HG02763 (cell line): ENCODE data around the gene GTF2A2.
"Not testable (repeated sequence)": the region's sequence is repeated elsewhere in the genome, so short reads cannot be mapped to it uniquely, and the experiment has no call there.

Experiments used
- ATAC-seq: cut with Tn5 transposase; IDR thresholded peaks from one replicate; pipeline ENCODE4 v1.9.1; 2021; ENCODE audit warnings: mild to moderate bottlenecking, moderate library complexity; ENCODE audit not compliant: unreplicated experiment

GTF2A2 gene

GRCh38 chr15:59674361-59674877, 17.1 kb upstream of the GTF2A2 start:
- ATAC-seq, result no peak

DNA sequence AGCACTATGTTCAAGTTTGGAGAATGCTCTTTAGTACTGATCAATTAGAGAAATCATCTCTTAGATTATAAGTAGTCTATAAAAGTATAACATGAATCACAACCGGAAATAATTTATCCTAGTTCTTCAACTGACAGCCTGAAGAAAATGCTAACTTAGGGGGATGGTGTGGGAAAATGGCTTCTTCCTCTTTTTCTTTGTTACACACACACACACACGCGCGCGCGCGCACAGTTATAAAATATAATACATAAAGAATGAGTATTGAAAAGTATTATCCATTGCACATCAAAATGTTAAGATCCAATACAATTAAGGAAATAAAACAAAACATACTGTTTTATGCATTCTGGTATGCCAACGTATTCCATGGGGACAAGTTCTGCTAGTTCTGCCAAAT, 11.2 kb upstream of the GTF2A2 start:
- ATAC-seq, result no peak

DNA sequence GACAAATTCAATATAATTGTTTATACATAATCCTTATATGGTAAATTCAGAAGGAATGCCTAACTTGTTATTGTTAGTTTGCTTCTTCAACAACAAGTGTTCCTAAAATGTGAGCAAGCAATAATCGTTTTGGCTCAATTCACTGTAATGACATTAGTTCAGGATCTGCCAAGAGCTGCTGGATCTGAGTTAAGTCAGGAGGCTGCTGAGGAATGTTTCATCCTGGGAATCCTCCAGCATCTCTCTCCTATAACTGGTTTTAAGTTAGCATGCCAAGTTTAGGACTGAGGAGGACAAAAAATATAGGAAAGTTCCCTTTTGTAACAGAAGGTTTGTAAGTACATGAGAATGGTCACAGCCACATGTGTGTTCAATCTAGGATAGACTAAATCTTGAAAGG, 4.9 kb upstream of the GTF2A2 start:
- ATAC-seq, result no peak

- ATAC-seq, result no peak
These were observed 2.1 kb upstream of the GTF2A2 start for GRCh38 chr15:59659366-59659765.

DNA sequence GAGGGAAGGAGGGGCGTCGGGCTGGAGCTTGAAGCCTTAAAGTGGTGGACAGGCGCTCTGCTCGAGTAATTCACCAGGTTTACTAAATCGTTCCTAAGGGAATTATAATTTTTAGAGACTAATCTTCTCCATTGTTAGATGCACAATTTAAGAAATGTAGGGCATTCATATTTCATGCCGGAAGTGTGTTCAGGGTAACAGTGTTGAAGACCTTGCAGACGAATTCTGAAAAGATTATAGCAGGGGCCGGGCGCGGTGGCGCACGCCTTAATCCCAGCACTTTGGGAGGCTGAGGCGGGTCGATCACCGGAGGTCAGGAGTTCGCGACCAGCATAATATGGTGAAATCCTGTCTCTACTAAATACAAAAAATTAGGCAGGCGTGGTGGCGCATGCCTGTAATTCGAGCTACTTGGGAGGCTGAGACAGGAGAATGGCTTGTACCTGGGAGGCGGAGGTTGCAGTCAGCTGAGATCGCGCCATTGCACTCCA, 365 bp upstream of the GTF2A2 start:
- peak; percentile 7 for ATAC-seq

DNA sequence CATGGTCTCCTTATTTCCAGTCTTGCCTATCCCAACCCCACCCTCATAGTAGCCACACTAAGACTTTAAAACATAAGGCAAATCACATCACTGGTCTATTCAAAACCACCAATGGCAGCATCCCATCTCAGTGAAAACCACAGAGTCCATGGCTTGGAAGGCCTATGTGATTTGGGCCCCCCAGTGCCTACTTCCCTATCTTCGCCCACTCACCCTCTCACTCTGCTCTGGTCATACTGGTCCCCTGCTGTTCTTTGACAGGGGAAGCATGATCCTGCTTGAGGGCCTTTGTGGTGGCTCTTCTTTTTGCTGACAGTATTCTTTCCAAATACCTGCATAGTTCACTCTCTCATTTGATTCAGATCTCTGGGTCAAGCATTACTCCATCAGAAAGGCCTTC, 3.3 kb downstream of the GTF2A2 start:
- ATAC-seq, result no peak

GRCh38 chr15:59649603-59650002, 7.7 kb downstream of the GTF2A2 start:
- ATAC-seq, result no peak

GRCh38 chr15:59647085-59647484, 10.2 kb downstream of the GTF2A2 start:
- ATAC-seq, result no peak

DNA sequence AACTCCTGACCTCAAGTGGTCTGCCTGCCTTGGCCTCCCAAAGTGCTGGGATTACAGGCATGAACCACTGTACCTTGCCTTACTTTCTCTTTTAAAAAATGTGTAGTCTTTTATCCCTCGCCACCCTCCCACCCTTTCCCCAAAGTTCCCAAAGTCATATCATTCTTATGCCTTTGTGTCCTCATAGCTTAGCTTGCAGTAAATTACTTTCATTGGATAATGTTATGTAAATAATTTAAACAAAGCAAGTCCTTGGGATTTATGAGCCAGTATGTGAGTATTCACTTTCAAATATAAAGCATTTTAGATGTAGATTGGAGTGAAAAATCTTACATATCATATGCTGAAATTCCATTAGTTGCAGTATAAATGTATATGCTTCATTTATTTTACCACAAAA, 11.0 kb downstream of the GTF2A2 start:
- ATAC-seq, result no peak

- ATAC-seq, result not testable (repeated sequence)
These were observed 11.5 kb downstream of the GTF2A2 start for GRCh38 chr15:59645812-59646211.

GRCh38 chr15:59644756-59645155, 12.6 kb downstream of the GTF2A2 start:
- ATAC-seq, result no peak

DNA sequence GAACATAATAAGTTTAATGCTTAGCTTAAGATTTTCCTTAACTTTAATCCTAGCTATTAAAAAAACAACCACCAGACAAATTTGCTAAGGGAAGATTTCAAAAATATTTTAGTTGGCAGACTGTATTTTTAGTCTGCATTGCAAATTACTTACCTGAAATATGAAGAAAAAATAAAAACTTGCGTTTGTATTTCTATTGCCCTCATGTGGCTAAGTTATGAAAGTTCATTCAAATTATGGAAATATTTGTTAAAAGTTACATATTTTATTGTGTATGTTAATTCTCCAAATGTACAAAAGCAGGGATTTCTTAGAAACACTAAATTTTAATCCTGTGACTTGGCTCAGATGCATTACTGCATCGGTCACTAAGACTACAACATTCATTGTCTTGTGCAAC, 15.0 kb downstream of the GTF2A2 start:
- no peak for ATAC-seq

DNA sequence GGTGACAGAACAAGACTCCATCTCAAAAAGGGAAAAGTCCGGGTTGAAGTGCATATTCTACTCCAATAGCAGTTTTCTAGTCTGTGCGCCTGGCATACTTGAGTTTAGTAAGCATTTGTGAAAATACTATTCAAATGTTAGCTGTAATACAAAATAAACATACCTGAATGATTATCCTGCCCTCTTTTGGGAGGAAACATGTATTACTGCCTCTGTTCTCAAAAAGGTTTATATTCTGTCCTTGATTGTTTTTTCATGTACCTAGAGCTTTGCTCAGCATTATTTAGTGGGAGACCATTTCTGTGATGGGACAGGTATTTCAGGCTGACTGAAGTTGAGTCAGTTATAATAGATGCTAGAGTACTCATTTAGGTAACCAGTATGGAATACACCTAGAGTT, 19.8 kb downstream of the GTF2A2 start:
- ATAC-seq, result not testable (repeated sequence)

GRCh38 chr15:59636184-59636583, 21.1 kb downstream of the GTF2A2 start:
- no peak for ATAC-seq

GRCh38 chr15:59632714-59633113, 24.6 kb downstream of the GTF2A2 start:
- no peak for ATAC-seq

- no peak for ATAC-seq
These were observed 35.0 kb downstream of the GTF2A2 start for GRCh38 chr15:59622289-59622688.

GRCh38 chr15:59618406-59618805, 38.9 kb downstream of the GTF2A2 start:
- no peak for ATAC-seq

DNA sequence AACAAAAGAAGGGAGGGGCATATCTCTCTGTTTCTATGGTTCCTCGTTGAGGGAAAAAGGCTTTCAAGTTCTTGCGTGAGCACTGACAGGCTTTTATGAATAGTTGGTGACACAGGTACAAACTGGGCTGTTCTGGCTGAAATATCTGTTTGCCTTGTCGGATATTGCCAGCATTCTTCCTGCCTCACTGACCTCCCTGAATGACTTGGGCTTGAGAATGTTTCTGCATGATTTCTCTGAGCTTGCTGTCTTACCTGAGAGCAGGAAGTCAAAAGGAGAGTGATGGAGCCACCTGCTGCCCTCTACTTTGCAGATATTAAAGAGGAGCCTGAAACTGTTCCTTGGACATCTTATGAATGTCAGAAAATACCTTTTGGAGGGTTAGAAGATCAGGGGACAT, 40.9 kb downstream of the GTF2A2 start:
- no peak for ATAC-seq

GRCh38 chr15:59615661-59616060, 41.7 kb downstream of the GTF2A2 start:
- no peak for ATAC-seq

- no peak for ATAC-seq
These were observed 43.2 kb downstream of the GTF2A2 start for GRCh38 chr15:59614153-59614552.

DNA sequence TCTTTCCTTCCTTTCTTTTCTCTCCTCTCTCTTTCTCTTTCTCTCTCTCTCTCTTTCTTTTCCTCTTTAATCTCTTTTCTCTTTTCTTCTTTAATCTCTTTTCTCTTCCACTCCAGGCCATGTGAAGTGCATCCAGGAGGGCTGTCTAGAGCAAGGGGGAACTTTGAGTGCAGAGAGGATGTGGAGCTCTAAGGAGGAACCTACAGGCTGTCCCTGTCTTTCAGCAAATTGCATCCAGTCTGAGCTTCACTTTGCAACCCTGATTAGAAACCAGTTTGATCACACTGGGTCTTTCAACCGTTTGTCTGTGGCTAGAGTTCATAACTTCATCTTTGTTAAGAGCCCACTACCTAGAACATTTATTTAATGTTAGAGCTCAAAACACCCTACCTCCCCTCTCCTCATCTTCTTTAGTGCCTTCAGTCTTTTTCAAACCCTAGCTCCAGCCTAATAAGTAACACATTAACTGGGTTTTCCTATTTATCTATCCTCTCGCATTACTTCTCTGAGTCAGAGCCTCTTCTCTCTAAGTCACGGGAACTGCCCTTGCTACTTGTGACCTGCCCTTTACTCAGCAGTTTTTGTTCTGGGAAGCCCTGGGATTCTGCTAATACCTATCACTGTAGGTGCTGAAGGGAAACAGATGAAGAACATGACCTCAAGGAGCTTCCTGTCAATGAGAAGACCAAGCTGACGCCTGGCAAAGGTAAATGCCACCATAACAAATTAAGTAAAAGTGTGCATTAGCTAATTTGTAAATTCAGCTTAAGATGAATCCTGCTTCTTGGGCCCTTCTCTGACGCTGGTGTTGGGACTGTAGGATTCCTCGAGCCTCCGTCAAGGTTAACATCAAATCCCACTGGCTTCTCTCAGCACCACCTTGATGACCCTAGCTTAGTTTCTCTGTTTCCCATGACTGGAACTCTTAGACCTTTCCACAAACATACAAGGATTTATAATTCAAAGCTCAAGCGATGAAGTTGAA, 45.7 kb downstream of the GTF2A2 start, which contains the start of gene GCNT3:
TSS of gene GCNT3 (plus strand) at position 508 of the 985 bp plus-strand sequence. CDS start 6,456 bp downstream, outside the sequence.
- ATAC-seq, result no peak
